CD4-positive, alpha-beta T cell treated with Interferon alpha-2 for 1 hour (primary cell): Measurements from ENCODE around the gene PLXNC1.
A peak's percentile ranks its signal among the peaks of the same experiment; 100 is the strongest.
"Not testable (repeated sequence)": the region's sequence is repeated elsewhere in the genome, so short reads cannot be mapped to it uniquely, and the experiment has no call there.

ENCODE experiments used
- DNase-seq, 2 donors: peaks; one replicate each; pipeline ENCODE4 v3.0.0-alpha.2; 2020 to 2022

Gene PLXNC1

GRCh38 chr12:94305130-94305957 lies 157.0 kb downstream of the PLXNC1 start:
- DNase-seq, result peak in 1 of 2 donors; percentile 16

- no peak for DNase-seq
Observed at GRCh38 chr12:94308612-94309011, 160.2 kb downstream of the PLXNC1 start.

GRCh38 chr12:94309373-94309772 lies 161.0 kb downstream of the PLXNC1 start:
- no peak for DNase-seq

- no peak for DNase-seq
Observed at GRCh38 chr12:94312378-94312777, 164.0 kb downstream of the PLXNC1 start.

DNA sequence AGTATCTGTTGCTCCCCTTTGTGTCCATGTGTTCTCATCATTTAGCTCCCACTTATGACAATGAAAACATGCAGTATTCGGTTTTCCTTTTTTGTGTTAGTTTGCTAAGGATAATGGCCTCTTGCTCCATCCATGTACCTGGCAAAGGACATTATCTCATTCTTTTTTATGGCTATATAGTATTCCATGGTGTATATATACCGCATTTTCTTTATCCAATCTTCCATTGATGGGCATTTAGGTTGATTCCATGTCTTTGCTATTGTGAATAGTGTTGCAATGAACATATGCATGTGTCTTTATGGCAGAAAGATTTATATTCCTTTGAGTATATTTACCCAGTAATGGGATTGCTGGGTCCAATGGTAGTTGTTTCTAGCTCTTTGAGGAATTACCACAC lies 168.2 kb downstream of the PLXNC1 start:
- DNase-seq, result not testable (repeated sequence)

- DNase-seq, result no peak
Observed at GRCh38 chr12:94318181-94318580, 169.8 kb downstream of the PLXNC1 start.

- DNase-seq, result no peak
Observed at GRCh38 chr12:94320109-94320508, 171.7 kb downstream of the PLXNC1 start.

GRCh38 chr12:94322346-94322745 lies 174.0 kb downstream of the PLXNC1 start:
- no peak for DNase-seq

GRCh38 chr12:94326234-94326633 lies 177.9 kb downstream of the PLXNC1 start:
- no peak for DNase-seq

DNA sequence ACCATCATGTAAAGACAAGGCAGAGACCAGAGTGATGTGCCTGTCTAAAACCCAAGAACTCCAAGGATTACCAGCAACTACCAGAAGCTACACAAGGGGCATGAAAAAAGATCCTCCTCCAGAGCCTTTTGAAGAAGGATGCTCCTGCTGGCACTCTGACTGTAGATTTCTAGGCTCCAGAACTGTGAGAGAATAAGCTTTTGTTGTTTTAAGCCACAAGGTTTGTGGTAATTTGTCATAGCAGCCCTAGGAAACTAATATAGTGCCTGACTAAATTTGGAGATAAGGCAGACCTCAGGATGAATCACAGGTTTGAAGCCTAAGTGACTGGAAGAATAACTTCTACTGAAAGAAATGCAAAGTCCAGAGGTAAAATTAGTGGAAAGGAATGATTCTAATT lies 178.3 kb downstream of the PLXNC1 start:
- DNase-seq, result no peak

DNA sequence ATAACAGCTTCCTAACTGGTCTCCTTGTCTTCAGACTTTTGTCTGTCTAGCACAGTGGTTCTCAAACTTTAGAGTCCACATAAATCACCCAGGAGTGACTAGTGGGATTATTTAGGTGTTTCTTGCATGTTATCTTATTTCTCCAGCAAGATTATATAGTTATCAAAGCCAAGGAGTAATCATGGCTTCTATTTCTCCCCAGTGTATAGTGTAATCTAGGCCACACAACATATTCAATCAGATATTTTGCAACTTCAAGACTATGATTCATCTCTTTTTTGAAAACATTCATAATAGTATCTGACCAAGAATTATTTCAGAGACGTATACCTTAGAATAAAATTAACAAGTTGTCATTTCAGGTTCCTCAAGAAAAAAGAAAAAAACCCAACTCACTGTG lies 179.4 kb downstream of the PLXNC1 start:
- DNase-seq, result no peak

- DNase-seq, result no peak
Observed at GRCh38 chr12:94329366-94329765, 181.0 kb downstream of the PLXNC1 start.

- DNase-seq, result no peak
Observed at GRCh38 chr12:94333396-94333795, 185.0 kb downstream of the PLXNC1 start.

DNA sequence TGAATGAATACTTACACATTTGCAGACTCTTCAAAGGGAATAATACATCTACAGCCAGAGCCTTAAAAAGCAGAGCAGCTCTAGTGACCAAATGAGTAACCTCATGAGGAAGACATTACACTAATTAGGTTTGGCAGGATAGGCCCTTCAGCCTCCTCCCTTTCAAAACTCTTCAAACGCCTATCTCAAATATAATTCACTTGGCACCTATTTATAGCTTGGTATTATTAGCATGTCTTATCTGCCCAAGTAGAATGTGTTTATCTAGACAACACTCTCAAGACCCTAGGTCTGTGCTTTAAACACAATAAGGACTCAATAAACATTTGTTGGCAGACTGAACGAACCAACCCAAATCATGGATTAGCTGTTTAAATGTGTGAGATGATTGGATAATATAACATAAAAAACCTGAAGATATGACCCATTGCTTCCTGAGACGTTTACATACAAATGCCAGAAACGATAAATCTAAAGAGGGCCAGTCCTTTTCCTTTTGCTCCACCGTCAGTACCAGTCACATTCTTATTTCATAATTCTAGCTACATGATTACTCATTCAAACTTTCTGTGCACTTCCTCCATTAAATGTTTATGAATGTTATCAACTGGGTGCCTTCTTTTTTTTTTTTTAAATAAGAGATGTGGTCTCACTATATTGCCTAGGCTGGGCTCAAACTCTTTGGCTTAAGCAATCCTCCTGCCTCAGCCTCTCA lies 188.0 kb downstream of the PLXNC1 start:
- DNase-seq, result no peak

DNA sequence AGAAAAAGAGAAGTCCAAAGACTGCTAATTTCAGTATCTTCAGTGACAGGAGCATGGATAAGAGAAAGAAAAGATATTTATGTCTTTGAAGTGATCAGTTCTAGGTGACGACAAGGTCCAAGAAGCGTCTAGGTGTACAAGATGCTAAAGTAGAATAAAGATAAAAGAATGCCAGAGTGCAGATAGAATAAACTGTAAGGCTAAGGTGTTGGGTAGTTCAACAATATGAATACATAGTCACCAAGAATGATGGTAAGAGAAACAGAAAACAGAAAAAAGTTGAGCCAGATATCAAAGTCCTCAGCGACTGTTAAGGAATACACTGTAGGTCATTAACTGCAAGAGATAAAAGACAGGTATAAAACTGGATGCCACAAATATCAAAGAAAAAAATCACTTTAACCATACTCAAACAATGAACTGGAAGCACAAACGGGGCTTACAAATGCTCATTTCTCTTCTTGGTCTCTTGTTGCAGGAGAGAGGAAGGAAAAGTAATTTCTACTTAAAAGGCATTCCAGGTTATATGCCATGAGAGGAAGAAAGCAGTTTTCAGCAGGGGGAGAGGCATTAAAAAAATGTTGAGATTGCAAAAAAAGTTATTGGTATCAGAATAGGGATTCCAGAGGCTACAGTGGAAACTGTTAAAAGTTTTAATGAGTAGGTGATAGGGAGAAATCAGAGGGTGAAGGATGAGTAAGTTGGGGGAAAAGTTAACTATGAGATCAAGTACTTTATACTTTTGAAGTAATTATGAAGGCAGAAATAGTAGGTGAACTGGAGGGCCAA lies 189.8 kb downstream of the PLXNC1 start:
- no peak for DNase-seq

- no peak for DNase-seq
Observed at GRCh38 chr12:94340573-94340972, 192.2 kb downstream of the PLXNC1 start.

- no peak for DNase-seq
Observed at GRCh38 chr12:94353130-94353529, 204.8 kb downstream of the PLXNC1 start.
